H9 (cell line): ENCODE results near the gene SPATA19. TPM values are rescaled to one million over a fixed set of nuclear protein-coding genes. Genes with fewer than 3 reads are reported as not detected.

Source experiments
- DNase-seq: peaks from one replicate; pipeline ENCODE4 v3.0.0-alpha.2; 2017
- H2AFZ ChIP-seq: one replicate; pipeline ENCODE4 v1.6.1; 2013; ENCODE audit warnings: mild to moderate bottlenecking, low read length, control low read depth, moderate library complexity
- H2AK5ac ChIP-seq: 2 replicates; pipeline ENCODE4 v1.6.1; 2013; ENCODE audit warnings: low read length, control low read depth, mixed read lengths; ENCODE audit not compliant: insufficient read length
- H2BK120ac ChIP-seq: one replicate; pipeline ENCODE4 v1.6.1; 2013; ENCODE audit warnings: low read depth, mild to moderate bottlenecking, low read length, control low read depth, inconsistent platforms; ENCODE audit not compliant: poor library complexity, severe bottlenecking
- H2BK12ac ChIP-seq: 2 replicates; pipeline ENCODE4 v1.6.1; 2013; ENCODE audit warnings: low read length, control low read depth, mixed read lengths, low read depth; ENCODE audit not compliant: insufficient read length
- H2BK15ac ChIP-seq: 2 replicates; pipeline ENCODE4 v1.6.1; 2013; ENCODE audit warnings: low read depth, low read length, control low read depth
- H2BK20ac ChIP-seq: one replicate; pipeline ENCODE4 v1.6.1; 2013; ENCODE audit warnings: low read depth, mild to moderate bottlenecking, low read length, control low read depth, inconsistent platforms; ENCODE audit not compliant: poor library complexity, severe bottlenecking
- H2BK5ac ChIP-seq: 2 replicates; pipeline ENCODE4 v1.6.1; 2013; ENCODE audit warnings: low read length, control low read depth, mixed read lengths; ENCODE audit not compliant: insufficient read length
- H3K14ac ChIP-seq: 2 replicates; pipeline ENCODE4 v1.6.1; 2013; ENCODE audit warnings: low read length, control low read depth; ENCODE audit not compliant: insufficient read depth
- H3K18ac ChIP-seq: 2 replicates; pipeline ENCODE4 v1.6.1; 2013; ENCODE audit warnings: low read depth, mild to moderate bottlenecking, mixed read lengths, low read length, control low read depth; ENCODE audit not compliant: insufficient read length
- H3K23ac ChIP-seq: 2 replicates; pipeline ENCODE4 v1.6.1; 2013; ENCODE audit warnings: low read length, control low read depth, mixed read lengths, low read depth; ENCODE audit not compliant: insufficient read length
- H3K23me2 ChIP-seq: 2 replicates; pipeline ENCODE4 v1.6.1; 2013; ENCODE audit warnings: low read depth, mild to moderate bottlenecking, mixed read lengths, low read length, control low read depth; ENCODE audit not compliant: insufficient read length, poor library complexity, severe bottlenecking
- H3K27ac ChIP-seq: 2 replicates; pipeline ENCODE4 v1.5.1; 2013; ENCODE audit warnings: low read length, control low read depth, mixed read lengths, low read depth; ENCODE audit not compliant: insufficient read length
- H3K27me3 ChIP-seq: 2 replicates; pipeline ENCODE4 v1.6.1; 2013; ENCODE audit warnings: low read length, control low read depth, inconsistent platforms; ENCODE audit not compliant: insufficient read depth
- H3K4ac ChIP-seq: 2 replicates; pipeline ENCODE4 v1.6.1; 2013; ENCODE audit warnings: low read depth, mild to moderate bottlenecking, control low read depth, inconsistent platforms, low read length, moderate library complexity
- H3K4me1 ChIP-seq: 2 replicates; pipeline ENCODE4 v1.6.1; 2013; ENCODE audit warnings: low read length, control low read depth, inconsistent platforms; ENCODE audit not compliant: insufficient read depth
- H3K4me2 ChIP-seq: 2 replicates; pipeline ENCODE4 v1.6.1; 2013; ENCODE audit warnings: low read length, control low read depth, mixed read lengths; ENCODE audit not compliant: insufficient read length, insufficient read depth
- H3K56ac ChIP-seq: 2 replicates; pipeline ENCODE4 v1.6.1; 2013; ENCODE audit warnings: low read depth, mild to moderate bottlenecking, mixed read lengths, low read length, control low read depth; ENCODE audit not compliant: insufficient read length
- H3K79me1 ChIP-seq: 2 replicates; pipeline ENCODE4 v1.6.1; 2013; ENCODE audit warnings: low read depth, mild to moderate bottlenecking, moderate library complexity, low read length, control low read depth, inconsistent platforms; ENCODE audit not compliant: insufficient read depth, poor library complexity, severe bottlenecking
- H3K79me2 ChIP-seq: 2 replicates; pipeline ENCODE4 v1.6.1; 2013; ENCODE audit warnings: low read length, control low read depth, inconsistent platforms; ENCODE audit not compliant: insufficient read depth
- H3K9ac ChIP-seq: 2 replicates; pipeline ENCODE4 v1.6.1; 2013; ENCODE audit warnings: low read length, control low read depth, mixed read lengths; ENCODE audit not compliant: insufficient read length; ENCODE audit errors: extremely low read depth
- H3K9me3 ChIP-seq: one replicate; pipeline ENCODE4 v1.6.1; 2013; ENCODE audit warnings: low read depth, low read length, inconsistent platforms; ENCODE audit not compliant: control insufficient read depth
- H3T11ph ChIP-seq: one replicate; pipeline ENCODE4 v1.6.1; 2013; ENCODE audit warnings: mild to moderate bottlenecking, low read length, control low read depth, inconsistent platforms
- H4K20me1 ChIP-seq: one replicate; pipeline ENCODE4 v1.6.1; 2013; ENCODE audit not compliant: control insufficient read depth, insufficient read length, insufficient read depth
- H4K5ac ChIP-seq: 2 replicates; pipeline ENCODE4 v1.6.1; 2013; ENCODE audit warnings: low read depth, mild to moderate bottlenecking, mixed read lengths, low read length, control low read depth; ENCODE audit not compliant: insufficient read length
- H4K8ac ChIP-seq: replicated peaks from 2 replicates; pipeline ENCODE4 v1.6.1; 2013; ENCODE audit warnings: low read length, control low read depth, mixed read lengths, low read depth; ENCODE audit not compliant: insufficient read length
- H4K91ac ChIP-seq: 2 replicates; pipeline ENCODE4 v1.6.1; 2013; ENCODE audit warnings: low read depth, mild to moderate bottlenecking, moderate library complexity, mixed read lengths, low read length, control low read depth; ENCODE audit not compliant: insufficient read length
- H3K27ac Mint-ChIP-seq, 3 experiments: 2 replicates in 2 of 3; 3 replicates in 1 of 3; pipeline ENCODE4 v1.8.0; 2020 to 2021; ENCODE audit warnings: mixed read lengths in 3 of 3, mild to moderate bottlenecking in 1 of 3, moderate library complexity in 1 of 3
- H3K27me3 Mint-ChIP-seq: 2 replicates; pipeline ENCODE4 v1.8.0; 2021; ENCODE audit warnings: low read depth, mild to moderate bottlenecking, moderate library complexity, mixed read lengths
- H3K36me3 Mint-ChIP-seq, 3 experiments: 2 replicates in 2 of 3; 3 replicates in 1 of 3; pipeline ENCODE4 v1.8.0; 2020 to 2021; ENCODE audit warnings: low read depth in 3 of 3, mixed read lengths in 3 of 3; ENCODE audit not compliant: insufficient read depth in 1 of 3
- H3K4me1 Mint-ChIP-seq, 2 experiments: 2 replicates each; pipeline ENCODE4 v1.8.0; 2020; ENCODE audit warnings: mixed read lengths in 2 of 2
- H3K4me3 Mint-ChIP-seq, 2 experiments: 2 replicates in 1 of 2; 3 replicates in 1 of 2; pipeline ENCODE4 v1.8.0; 2020 to 2021; ENCODE audit warnings: mild to moderate bottlenecking in 2 of 2, mixed read lengths in 2 of 2, moderate library complexity in 1 of 2
- H3K9me3 Mint-ChIP-seq, 2 experiments: 2 replicates in 1 of 2; 3 replicates in 1 of 2; pipeline ENCODE4 v1.8.0; 2020; ENCODE audit warnings: mild to moderate bottlenecking in 2 of 2, mixed read lengths in 2 of 2, moderate library complexity in 1 of 2
- CTCF ChIP-seq: fragments of 200-600 bp; sonication (generic); conservative IDR thresholded peaks from 3 replicates; pipeline ENCODE4 v1.8.0; 2021; ENCODE audit warnings: antibody characterized with exemption, mild to moderate bottlenecking
- WGBS: extraction: QIAGEN DNeasy Blood & Tissue Kit; methylation state at CpG from one replicate; pipeline ENCODE4 v1.1.7; 2013; ENCODE audit warnings: missing lambda C conversion rate, low lambda C conversion rate, mixed read lengths; ENCODE audit not compliant: insufficient read length; ENCODE audit errors: extremely low coverage; 5-methylcytosine and 5-hydroxymethylcytosine counted together
- total RNA-seq: library from RNA; stranded (reverse); gene quantifications from 2 replicates; pipeline ENCODE4 v1.2.1, GENCODE V29; 2021

Gene SPATA19
- total RNA-seq, 1 experiment from 2014 or later, result not detected

GRCh38 chr11:133814588-133815100, 30.7 kb downstream of the SPATA19 start:
- Histone ChIP-seq H3T11ph (no peak overlapping the region), H3K79me1 (no peaks in the 10 kb centered on the region), H2AK5ac (no peak overlapping the region), H4K20me1 (no peaks in the 10 kb centered on the region), H2BK20ac (no peak overlapping the region), H4K8ac (no peak overlapping the region), H3K79me2 (no peaks in the 10 kb centered on the region; the same call in 1 of the 2 replicates), H3K4me1 (peaks cover 5% of the 10 kb centered on the region), H4K5ac (no peak overlapping the region), H3K9ac (no peak overlapping the region), H3K27me3 (no peaks in the 10 kb centered on the region), H2AFZ (no peak overlapping the region), H3K4me2 (no peak overlapping the region), H3K23me2 (no peaks in the 10 kb centered on the region), H3K27ac (no peak overlapping the region), H3K14ac (no peak overlapping the region), H2BK15ac (no peak overlapping the region), H2BK120ac (no peak overlapping the region), H3K23ac (no peak overlapping the region), H3K56ac (no peak overlapping the region), H2BK12ac (no peak overlapping the region), H2BK5ac (no peak overlapping the region), H3K4ac (no peak overlapping the region), H3K9me3 (no peaks in the 10 kb centered on the region), H3K18ac (no peak overlapping the region), H4K91ac (no peak overlapping the region)
- H3K9me3 Mint-ChIP-seq, result no peaks in the 10 kb centered on the region; a peak in 1 of 5 replicates
- DNase-seq, result no peak
- WGBS, result no CpG with 5 or more reads among the region's 8 CpGs
- TF ChIP-seq CTCF, result no peak
- H3K27ac Mint-ChIP-seq, result no peak overlapping the region
- H3K4me1 Mint-ChIP-seq, result peaks cover 0 to 6% of the 10 kb centered on the region in 2 experiments; a peak in 3 of 4 replicates
- no peaks in the 10 kb centered on the region for H3K36me3 Mint-ChIP-seq
- no peak overlapping the region for H3K4me3 Mint-ChIP-seq
- no peaks in the 10 kb centered on the region; the same call in none of the 2 replicates for H3K27me3 Mint-ChIP-seq
